GM19468 (cell line): Measurements from ENCODE around the gene SLC20A1.

Source experiments
- ATAC-seq: cut with Tn5 transposase; IDR thresholded peaks from one replicate; pipeline ENCODE4 v1.9.1; 2021; ENCODE audit warnings: mild to moderate bottlenecking, moderate library complexity, moderate number of reproducible peaks; ENCODE audit not compliant: unreplicated experiment; ENCODE audit errors: extremely low read depth

The SLC20A1 gene

DNA sequence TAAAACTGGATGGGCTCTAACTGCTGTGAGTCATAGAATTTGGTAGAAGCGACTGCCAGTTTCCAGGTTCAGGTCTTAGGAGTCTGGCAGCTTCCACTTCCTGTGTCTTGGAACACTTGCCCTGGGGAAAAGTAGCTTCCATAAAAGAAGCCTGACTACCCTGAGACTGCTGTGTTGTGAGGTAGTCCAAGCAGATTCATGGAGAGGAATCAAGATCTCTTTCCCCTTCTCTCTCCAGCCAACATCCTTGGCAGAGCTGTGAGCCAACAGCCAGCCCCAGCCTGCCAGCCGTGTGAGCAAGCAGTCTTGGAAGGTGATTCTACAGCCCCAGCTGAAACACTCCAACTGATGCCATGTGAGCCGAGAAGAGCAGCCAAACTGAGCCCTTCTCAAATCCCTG is 33.7 kb downstream of the SLC20A1 start:
- no peak for ATAC-seq

DNA sequence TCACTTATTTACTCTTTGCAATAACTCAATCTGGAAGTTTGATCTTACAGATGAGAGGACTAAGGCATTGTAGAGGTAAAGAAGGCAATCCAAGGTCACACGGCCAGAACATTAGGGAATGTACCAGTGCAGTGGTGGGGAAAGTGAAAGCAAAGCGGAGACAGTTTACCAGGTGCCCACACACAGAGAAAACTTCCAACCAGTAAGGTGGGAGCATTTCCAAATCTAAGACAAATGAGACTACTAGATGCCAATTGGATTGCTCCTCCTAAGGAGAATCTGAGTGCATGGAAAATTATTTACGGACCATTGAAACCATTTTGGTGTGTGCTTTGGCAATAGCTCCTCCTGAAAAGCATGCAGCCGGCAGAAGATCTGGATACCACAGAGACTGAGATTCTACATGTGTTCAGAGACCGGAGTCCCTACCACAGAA is 34.9 kb downstream of the SLC20A1 start:
- no peak for ATAC-seq

DNA sequence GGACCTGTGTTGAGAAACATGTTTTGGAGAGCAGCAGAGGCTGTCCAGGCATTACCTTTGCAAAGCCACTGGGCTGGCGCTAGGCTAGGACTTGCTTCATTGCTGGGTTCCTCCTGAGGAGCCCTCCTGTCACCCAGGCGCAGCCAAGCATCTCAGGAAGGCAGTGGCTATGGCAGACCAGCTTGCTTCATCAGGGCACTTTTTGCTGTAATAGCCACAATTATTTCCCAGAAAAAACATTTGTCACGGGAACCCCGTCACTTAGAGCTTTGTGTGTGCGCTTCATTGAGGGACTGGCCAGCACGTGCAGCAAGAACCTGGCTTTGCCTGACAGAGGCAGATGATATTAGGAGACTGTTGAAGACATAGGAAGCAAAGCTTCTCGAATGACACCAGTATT is 36.4 kb downstream of the SLC20A1 start:
- no peak for ATAC-seq

DNA sequence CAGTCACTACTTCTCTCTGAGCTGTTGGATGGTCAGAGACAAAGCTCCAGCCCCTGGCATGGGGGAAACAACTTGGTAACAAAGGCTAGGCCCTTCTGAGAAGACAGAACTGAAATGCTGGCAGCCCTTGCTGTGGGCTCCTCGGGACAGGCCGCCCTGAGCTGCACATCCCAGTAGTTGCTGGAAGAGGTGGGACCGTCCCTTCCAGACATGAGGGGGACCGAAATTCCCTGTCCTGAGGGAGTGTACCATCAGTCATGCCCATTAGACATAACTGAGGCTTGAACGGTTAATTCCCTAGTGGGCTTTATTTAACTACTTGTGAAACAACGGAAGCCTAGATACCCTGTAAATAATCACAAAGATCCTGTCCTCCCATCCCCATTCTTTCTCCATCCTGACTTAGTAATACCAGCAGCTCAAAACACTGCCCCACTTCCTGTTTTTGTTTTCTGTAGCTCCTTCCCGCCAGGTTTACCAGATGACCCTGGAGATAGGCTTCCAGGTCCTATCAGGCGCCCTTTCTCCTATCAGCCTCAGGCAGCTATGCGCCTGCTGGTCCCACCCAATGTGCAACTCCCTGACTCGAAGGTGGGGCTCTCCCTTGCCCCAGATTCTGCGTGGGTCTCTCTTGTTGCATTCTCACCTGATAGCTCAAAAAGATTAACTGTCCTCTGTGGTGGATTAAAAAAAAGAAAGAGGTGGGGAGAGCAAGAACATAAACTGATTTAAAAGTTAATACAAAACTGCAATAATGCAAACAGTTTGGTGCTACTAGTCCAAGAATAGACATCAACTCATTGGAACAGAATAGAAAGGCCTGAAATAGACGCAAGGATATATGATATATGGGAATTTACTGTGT is 38.0 kb downstream of the SLC20A1 start:
- no peak for ATAC-seq

DNA sequence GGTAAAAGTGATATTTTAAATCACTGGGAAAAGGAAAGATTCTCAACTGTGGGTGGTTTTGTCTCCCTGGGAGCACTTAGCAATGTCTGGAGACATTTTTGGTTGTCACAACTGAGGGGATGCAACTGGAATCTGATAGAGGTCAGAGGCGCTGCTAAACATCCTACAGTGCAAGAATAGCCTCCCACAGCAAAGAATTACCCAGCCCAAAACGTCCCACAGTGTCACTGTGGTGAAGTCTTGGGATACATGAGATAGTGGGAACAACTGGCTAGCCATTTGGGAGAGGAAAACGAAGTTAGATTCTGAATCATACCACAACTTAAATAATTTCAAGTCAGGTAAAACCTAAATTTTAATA is 38.7 kb downstream of the SLC20A1 start:
- ATAC-seq: no peak

DNA sequence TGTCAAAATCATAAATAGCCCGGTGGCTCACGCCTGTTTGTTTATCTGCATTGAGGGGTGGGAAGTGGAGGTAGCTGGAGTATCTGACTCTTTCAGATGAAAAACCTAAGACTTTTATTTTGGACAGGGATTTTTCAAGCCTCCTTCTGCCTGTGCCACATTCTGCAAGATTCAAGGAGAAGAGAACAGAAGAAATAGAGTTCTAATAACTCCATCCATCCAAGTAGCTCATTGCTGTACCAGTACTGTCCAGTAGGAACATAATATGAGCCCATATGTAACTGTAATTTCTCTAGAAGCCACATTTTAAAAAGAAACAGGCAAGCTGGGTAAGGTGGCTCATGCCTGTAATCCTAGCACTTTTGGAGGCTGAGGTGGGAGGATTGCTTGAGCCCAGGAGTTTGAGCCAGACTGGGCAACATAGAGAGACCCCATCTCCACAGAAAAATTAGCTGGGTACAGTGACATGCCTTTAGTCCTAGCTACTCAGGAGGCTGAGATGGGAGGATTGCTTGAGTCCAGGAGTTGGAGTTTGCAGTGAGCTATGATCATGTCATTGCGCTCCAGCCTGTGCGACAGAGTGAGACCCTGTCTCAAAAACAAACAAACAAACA is 39.6 kb downstream of the SLC20A1 start:
- ATAC-seq: no peak

DNA sequence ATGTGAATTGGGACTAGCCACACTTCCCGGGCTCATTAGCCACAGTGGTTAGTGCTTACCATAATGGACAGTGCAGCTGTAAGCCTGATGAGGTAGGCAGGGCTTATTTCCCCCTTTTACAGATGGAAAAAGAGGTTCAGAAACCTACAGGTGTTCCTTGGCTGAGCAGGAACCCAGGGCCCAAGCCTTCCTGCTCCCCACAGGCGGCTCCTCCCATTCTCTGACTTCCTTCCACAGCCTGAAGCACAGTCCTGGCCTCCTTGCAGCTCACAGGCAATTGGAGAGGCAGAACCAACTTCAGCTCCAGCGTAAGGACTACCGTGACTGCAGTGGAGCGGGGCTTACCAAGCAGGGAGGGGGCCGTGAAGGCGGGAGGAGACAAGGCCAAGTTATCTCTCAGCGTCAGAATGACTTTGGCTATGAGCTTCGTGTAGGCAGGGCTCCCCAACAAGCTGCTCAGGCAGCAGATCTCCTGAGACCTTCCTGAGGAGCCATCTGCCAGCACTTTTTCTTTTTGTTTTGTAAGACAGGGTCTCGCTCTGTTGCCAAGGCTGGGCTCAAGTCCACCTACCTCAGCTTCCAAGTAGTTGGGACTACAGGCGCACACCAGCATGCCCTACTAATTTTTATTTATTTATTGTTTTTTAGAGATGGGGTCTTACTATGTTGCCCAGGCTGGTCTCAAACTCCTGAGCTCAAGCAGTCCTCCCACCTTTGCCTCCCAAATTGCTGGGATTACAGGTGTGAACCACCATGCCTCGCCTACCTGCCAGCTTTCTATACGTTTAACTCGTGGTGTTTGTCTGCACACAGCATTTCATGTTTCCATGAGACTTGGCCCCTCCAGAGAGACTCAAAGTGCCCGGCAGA is 40.8 kb downstream of the SLC20A1 start:
- ATAC-seq: no peak

DNA sequence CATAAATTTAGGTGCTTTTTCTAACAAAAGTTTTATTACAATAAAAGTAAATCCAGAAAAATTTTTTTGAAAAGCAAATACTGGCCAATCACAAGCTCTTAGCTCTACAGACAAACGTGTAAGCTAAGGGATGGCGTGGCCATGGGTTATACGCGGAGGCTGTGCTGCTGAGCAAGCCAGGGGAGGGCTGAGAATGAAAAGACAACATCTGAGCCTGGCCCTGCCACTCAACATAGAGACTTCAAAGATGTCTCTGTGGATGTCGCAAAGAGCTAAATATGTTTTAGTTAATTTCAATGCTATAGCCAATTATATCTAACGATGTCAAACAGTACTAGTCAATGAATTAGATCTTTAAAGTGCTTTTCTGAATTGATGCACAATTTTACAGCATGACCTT is 41.8 kb downstream of the SLC20A1 start:
- no peak for ATAC-seq

DNA sequence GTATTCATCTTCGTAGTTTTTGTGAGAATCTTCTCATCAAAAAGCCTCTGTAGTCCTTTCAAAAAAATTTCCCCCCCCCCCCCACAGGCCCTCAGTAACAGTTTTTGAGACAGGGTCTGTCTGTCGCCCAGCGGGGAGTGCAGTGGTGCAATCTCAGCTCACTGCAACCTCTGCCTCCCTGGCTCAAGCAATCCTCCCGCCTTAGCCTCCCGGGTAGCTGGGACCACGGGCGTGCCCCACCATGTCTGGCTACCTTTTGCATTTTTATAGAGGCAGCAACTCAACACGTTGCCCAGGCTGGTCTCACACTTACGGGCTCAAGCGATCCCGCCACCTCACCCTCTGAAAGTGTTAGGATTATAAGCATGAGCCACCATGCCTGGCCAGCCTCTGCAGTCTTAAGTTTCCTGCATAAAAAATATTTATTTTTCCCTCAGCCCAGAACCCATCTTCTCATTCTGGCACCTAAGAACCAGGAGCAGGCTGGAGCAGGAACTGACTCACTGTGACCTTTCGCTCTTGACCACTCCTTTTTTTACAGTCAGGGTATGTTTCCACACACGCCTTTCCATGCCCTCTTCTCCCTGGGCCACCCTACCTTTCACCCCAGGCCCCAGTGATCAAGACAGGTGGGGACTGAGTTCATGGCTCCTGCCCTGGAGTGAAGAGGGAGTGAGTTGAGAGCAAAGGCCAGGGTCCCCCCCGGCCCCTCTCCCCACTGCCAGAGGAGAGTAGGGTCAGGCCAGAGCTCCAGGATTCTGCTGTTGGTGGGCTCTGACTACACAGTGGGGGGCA is 42.5 kb downstream of the SLC20A1 start:
- ATAC-seq: no peak

DNA sequence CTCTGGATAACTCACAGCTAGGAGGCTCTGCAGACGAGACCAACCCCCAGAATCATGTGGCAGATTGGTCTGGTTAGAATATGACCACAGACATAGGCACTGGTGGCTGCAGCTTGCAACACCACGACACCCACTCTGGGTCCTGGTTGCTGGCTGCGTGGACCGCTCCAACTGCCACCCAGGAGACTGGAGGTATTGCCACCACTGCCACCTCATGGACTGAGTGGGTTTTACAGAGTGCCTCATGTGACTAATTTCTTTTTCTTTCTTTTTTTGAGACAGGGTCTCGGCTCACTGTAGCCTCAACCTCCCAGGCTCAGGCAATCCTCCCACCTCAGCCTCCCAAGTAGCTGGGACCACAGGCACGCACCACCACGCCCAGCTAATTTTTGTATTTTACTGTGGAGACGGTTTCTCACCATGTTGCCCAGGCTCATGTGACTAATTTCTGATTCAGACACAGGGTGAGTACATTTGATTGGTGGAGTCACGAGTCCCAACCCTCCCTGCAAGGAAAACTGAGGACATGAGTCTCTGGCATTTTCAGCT is 45.2 kb downstream of the SLC20A1 start:
- ATAC-seq: no peak

DNA sequence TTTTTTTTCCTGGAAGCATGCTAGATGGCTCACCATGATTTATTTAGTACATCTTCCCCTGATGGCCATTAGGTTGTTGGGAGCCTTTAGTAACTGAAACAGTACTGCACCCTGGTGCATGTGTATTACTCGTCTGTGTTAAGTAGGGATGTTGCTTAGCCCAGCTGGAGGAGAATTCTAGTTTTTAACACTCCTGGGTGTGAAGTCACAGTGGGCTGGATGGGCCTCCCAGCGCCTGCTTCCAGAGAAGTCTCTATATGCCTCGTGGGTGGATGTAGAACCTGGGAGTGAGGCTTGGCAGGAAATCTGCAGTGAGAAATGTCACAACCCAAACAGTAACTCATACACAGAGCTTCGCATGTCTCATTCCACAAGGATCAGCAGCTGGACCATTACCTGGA is 46.1 kb downstream of the SLC20A1 start:
- ATAC-seq: no peak

DNA sequence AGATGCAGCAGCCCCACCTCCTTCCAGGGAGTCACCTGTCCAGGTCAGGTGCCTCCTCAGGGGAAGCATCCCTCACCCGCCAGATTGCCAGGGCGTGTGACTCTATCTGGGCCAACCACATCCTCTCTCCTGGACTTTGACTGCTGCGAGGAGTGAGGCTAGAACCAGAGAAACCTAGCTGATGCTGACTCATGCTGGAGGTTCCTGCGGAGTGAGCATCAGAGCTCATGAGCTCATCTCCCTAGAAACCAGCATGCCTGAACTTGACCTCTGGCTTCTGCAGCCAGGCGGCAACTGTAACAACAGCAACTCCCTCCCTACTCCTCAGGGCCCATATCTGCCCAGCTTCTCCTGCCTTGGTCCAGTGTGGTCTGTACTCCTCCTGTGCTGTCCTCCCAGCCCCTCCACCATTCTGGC is 46.8 kb downstream of the SLC20A1 start:
- ATAC-seq: peak; percentile 65

DNA sequence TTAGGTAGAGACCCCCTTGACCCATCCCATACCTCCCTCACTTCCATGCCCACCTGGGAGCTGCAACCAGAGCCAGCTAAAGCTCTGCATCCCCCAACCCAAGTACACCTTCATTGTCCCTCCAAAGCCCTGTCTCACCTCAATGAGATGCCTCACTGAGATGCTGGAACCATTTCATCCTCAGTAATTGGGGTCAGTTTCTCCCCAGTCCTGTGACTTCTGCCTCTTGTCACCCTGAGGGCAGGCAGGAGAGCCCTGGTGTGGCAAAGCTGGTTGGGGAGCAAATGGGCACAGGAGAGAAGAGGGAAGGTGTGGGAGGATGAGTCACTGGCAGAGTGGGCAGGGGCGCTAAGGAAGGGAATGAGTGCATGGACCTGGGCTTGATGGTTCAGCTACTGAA is 47.2 kb downstream of the SLC20A1 start:
- ATAC-seq: no peak

DNA sequence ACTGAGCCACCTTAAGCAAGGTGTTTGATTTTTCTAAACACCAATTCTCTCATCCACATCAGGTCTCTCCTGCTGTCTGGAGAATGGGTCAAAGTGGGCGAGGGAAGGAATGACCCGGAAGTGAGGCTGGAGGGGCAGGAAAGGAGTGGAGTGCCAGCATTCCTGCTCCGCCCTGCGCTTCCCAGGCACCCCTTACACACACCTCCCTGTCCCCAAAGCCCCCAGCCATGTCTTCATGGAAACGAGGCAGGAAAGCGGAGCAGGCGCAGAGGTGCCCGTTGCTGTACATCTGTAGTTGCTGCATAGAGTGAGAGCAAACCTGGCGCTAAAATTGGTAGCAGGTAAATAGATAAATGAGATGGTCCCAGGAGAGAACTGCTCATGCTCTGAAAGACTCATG is 47.9 kb downstream of the SLC20A1 start:
- ATAC-seq: no peak

DNA sequence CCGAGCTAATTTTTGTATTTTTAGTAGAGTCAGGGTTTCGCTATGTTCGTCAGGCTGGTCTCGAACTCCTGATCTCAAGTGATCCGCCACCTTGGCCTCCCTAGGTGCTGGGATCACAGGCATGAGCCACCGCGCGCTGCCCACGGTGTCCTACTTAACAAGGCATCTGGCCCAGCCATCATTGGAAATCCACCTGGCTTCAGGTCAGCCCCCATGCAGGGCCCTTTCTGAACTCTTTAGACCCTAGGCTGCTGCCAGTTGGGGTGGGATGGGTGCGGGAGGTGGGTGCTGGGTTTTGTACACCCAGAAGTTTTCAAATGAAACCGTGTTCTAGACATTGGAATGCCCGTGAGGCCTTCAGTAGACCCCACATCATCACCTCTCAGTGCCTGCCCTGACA is 48.4 kb downstream of the SLC20A1 start:
- ATAC-seq: no peak

DNA sequence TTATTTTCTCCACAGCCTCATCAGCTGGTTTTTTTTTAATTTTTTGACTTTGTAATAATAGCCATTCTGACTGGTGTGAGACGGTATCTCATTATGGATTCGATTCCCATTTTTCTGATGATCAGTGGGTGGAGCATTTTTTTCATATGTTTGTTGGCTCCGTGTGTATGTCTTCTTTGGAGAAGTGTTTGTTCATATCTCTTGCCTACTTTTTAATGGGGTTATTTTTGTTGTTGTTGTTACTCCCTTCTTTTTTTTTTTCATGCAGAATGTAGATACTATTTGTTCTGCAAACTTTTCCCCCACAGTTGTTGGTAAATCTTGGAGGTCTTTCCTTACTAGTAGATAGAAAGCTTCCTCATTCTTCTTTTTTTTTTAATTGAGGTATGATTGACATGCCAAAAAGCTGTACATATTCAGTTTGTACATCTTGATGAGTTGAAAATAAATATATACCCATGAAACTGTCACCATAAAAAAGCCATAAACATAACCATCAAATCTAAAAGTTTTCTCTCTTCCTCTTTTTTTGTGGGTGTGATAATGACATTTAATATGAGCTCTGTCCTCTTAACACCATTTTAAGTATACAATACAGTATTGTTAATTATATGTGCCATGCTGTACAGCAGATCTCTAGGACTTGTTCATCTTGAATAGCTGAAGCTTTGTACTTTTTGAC is 53.2 kb downstream of the SLC20A1 start:
- ATAC-seq: no peak

DNA sequence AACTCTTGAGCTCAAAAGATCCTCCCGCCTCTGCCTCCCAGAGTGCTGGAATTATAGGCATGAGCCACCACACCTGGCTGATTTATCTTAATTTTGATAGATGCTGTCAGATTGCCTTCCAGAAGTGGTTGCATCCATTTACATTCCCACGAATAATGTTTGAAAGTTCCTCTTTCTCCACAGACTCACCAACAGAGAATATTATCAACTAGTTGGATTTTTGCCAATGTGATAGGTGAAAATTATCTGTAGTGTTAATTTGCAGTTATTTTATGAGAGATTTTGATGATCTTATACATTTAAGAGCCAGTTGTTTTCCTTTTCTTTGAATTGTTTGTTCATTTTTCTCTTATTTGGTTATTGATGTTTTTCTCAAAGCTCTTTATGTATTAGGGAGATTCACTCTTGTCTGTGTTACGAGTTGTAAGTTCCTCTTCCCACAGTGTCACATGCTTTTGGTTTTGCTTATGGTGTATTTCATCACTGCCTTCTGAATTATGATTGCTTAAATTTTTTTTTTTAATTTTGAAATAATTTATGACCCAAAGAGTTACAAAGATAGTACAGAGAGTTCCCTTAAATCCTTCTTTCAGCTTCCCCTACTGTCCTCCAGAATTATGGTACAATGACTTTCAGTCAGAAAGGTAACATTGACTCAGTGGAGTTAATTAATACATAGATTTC is 54.4 kb downstream of the SLC20A1 start:
- ATAC-seq: no peak

DNA sequence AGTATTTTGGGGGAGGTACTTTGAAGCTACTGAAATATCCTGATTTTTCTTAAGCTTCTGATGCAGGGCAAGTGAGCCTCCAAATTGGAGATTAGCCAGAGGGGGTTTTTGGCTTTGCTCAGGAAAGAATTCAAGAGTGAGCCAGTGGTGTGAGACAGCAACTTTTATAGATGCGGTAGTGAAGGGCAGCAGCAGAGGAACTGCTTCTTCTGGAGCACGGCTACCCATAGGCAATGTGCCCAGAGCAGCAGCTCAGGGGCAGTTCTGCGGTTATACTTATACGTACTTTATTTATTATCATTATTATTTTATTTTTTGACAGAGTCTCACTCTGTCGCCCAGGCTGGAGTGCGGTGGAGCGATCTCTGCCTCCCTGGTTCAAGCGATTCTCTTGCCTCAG is 55.3 kb downstream of the SLC20A1 start:
- no peak for ATAC-seq

DNA sequence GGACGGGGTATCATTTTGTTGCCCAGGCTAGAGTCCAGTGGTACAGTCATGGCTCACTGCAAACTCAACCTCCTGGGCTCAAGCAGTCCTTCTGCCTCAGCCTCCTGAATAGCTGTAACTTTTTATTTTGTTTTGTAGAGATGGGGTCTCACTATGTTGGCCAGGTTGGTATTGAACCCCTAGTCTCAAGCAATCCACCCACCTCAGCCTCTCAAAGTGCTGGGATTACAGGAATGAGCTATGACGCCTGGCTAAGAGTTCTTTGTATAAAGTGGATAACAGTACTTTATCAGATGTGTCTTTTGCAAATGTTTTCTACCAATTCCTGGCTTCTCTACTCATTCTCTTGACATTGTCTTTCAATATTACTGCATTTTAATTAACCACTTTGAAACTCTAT is 57.9 kb downstream of the SLC20A1 start:
- ATAC-seq: no peak
